Measurements from ENCODE around the gene ALDH2. TPM values are rescaled to one million over a fixed set of nuclear protein-coding genes. Genes with fewer than 3 reads are reported as not detected.
A peak's percentile ranks its signal among the peaks of the same experiment; 100 is the strongest.
"Not testable (repeated sequence)": the region's sequence is repeated elsewhere in the genome, so short reads cannot be mapped to it uniquely, and the experiment has no call there.

The ALDH2 gene
- total RNA-seq, 2 experiments from 2014 or later: 0.27 to 0.35 TPM

- DNase-seq: no peak
- ChIA-PET CTCF (interaction anchor here (1.2 to 1.6 kb wide), 2 partner anchors 13 to 20 kb away, joined by 3 to 6 read pairs; no protein-coding TSS in a partner anchor), POLR2A (no interaction called here)
- H3K27ac Mint-ChIP-seq: no peak overlapping the region
- no peaks in the 10 kb centered on the region for H3K36me3 Mint-ChIP-seq (ENCODE audit: low read depth)
- H3K9me3 Mint-ChIP-seq: no peaks in the 10 kb centered on the region
- peaks cover 37% of the 10 kb centered on the region for H3K27me3 Mint-ChIP-seq
- no peak overlapping the region for H3K4me3 Mint-ChIP-seq
- peaks cover 2% of the 10 kb centered on the region for H3K4me1 Mint-ChIP-seq
Measured at GRCh38 chr12:111826316-111826715, 59.6 kb downstream of the ALDH2 start.

GRCh38 chr12:111826992-111827391, 60.3 kb downstream of the ALDH2 start:
- CTCF ChIA-PET: interaction anchor here (1.2 to 1.6 kb wide), 2 partner anchors 14 to 19 kb away, joined by 3 to 6 read pairs; no protein-coding TSS in a partner anchor
- H3K4me1 Mint-ChIP-seq: peaks cover 2% of the 10 kb centered on the region
- peaks cover 31% of the 10 kb centered on the region for H3K27me3 Mint-ChIP-seq
- H3K9me3 Mint-ChIP-seq: no peaks in the 10 kb centered on the region
- no peaks in the 10 kb centered on the region for H3K36me3 Mint-ChIP-seq (ENCODE audit: low read depth)
- no peak overlapping the region for H3K4me3 Mint-ChIP-seq
- H3K27ac Mint-ChIP-seq: no peak overlapping the region
- POLR2A ChIA-PET: no interaction called here
- DNase-seq: no peak

DNA sequence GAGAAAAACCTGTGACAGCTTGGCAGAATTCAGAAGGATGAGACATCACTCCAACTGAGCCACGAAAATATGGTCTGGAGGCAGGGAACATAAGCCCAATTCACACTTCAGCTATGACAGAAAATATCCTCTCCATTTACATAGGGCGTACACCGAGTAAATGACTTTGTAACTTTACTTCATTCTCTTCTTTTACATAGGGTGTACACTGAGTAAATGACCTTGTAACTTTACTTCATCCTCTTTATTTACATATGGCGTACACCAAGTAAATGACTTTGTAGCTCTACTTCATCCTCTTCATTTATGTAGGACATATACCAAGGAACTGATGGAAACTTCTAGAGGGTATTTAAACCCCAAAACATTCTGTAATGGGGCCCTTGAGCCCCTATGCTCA, 61.2 kb downstream of the ALDH2 start:
- DNase-seq: no peak
- peaks cover 29% of the 10 kb centered on the region for H3K27me3 Mint-ChIP-seq
- CTCF ChIA-PET: interaction anchor here (0.6 to 1.3 kb wide), 2 partner anchors 15 to 60 kb away, joined by 3 to 4 read pairs; no protein-coding TSS in a partner anchor
- H3K4me3 Mint-ChIP-seq: no peak overlapping the region
- no peak overlapping the region for H3K27ac Mint-ChIP-seq
- H3K9me3 Mint-ChIP-seq: no peaks in the 10 kb centered on the region
- POLR2A ChIA-PET: no interaction called here
- peaks cover 2% of the 10 kb centered on the region for H3K4me1 Mint-ChIP-seq
- no peaks in the 10 kb centered on the region for H3K36me3 Mint-ChIP-seq (ENCODE audit: low read depth)

DNA sequence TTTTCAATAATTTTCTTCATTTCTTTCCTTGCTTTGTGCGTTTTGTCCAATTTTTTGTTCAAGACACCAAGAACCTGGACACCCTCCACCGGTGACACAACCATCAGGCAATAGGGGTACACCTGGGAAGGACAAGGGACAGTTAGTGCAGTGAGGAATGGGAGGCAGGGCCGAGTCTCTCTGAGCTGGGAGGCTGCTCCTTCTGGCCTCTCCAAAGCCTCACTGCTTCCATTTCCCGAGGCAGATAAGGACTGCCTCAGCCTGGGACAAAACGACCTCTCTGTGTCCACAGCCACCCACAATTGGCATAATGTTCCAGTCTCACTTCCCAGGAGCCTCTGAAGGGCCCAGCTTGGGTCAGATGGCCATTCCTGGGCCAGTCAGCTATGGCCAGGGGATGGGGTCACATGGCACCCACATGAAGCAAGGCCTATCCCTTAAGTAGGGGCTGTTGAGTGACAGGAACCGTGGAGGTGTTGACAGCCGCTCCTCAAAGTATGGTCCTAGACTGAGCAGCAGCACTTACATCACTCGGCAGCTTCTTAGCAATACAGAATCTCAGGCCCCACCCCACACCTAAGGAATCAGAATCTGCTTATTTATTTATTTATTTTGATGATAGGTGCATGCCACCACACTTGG, 61.7 kb downstream of the ALDH2 start:
- H3K27me3 Mint-ChIP-seq: peaks cover 27% of the 10 kb centered on the region

GRCh38 chr12:111829635-111830034, 62.9 kb downstream of the ALDH2 start:
- H3K9me3 Mint-ChIP-seq; H3K27ac Mint-ChIP-seq; H3K36me3 Mint-ChIP-seq (ENCODE audit: low read depth); CTCF ChIA-PET; H3K4me1 Mint-ChIP-seq; H3K4me3 Mint-ChIP-seq; DNase-seq; POLR2A ChIA-PET: not testable (repeated sequence)
- peaks cover 20% of the 10 kb centered on the region for H3K27me3 Mint-ChIP-seq

More for the DNA sequence above, 61.7 kb downstream of the ALDH2 start:
- Mint-ChIP-seq H3K36me3 (ENCODE audit: low read depth) (no peaks in the 10 kb centered on the region), H3K27ac (no peak overlapping the region), H3K4me3 (no peak overlapping the region), H3K4me1 (peaks cover 2% of the 10 kb centered on the region), H3K9me3 (no peaks in the 10 kb centered on the region)
- POLR2A ChIA-PET: no interaction called here
- DNase-seq: no peak
- CTCF ChIA-PET: interaction anchor here (0.6 to 1.3 kb wide), 2 partner anchors 16 to 60 kb away, joined by 3 to 4 read pairs; no protein-coding TSS in a partner anchor

GRCh38 chr12:111834740-111835386, 68.1 kb downstream of the ALDH2 start:
- H3K9me3 Mint-ChIP-seq, CTCF ChIA-PET, POLR2A ChIA-PET, H3K4me3 Mint-ChIP-seq: not testable (repeated sequence)
- peaks cover 15% of the 10 kb centered on the region for H3K27me3 Mint-ChIP-seq
- peak; percentile 54 for DNase-seq
- H3K36me3 Mint-ChIP-seq (ENCODE audit: low read depth): peaks cover 21% of the 10 kb centered on the region
- H3K4me1 Mint-ChIP-seq: peaks cover 35% of the 10 kb centered on the region
- H3K27ac Mint-ChIP-seq: peak overlapping the region; percentile 84

DNA sequence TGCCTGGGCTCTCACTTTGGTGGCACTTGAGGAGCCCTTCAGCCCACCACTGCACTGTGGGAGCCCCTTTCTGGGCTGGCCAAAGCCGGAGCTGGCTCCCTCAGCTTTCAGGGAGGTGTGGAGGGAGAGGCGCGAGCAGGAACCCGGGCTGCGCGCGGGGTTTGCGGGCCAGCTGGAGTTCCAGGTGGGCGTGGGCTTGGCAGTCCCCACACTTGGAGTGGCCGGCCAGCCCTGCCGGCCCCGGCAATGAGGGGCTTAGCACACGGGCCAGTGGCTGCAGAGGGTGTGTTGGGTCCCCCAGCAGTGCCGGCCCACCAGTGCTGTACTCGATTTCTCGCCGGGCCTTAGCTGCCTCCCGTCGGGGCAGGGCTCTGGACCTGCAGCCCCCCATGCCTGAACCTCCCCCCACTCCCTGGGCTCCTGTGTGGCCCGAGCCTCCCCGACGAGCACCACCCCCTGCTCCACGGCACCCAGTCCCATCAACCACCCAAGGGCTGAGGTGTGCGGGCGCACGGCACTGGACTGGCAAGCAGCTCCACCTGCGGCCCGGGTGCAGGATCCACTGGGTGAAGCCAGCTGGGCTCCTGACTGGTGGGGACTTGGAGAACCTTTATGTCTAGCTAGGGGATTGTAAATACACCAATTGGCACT, 68.9 kb downstream of the ALDH2 start:
- peak overlapping the region; percentile 84 for H3K27ac Mint-ChIP-seq

GRCh38 chr12:111838353-111838752, 71.6 kb downstream of the ALDH2 start:
- Mint-ChIP-seq H3K27ac (no peak overlapping the region), H3K4me3 (no peak overlapping the region), H3K27me3 (peaks cover 2% of the 10 kb centered on the region), H3K9me3 (no peaks in the 10 kb centered on the region), H3K36me3 (ENCODE audit: low read depth) (peaks cover 36% of the 10 kb centered on the region), H3K4me1 (peaks cover 54% of the 10 kb centered on the region)
- no peak for DNase-seq
- POLR2A ChIA-PET: no interaction called here
- CTCF ChIA-PET: no interaction called here

More for the DNA sequence above, 68.9 kb downstream of the ALDH2 start:
- POLR2A ChIA-PET, DNase-seq, CTCF ChIA-PET, H3K9me3 Mint-ChIP-seq, H3K4me3 Mint-ChIP-seq: not testable (repeated sequence)
- H3K36me3 Mint-ChIP-seq (ENCODE audit: low read depth): peaks cover 29% of the 10 kb centered on the region
- peaks cover 15% of the 10 kb centered on the region for H3K27me3 Mint-ChIP-seq
- peaks cover 43% of the 10 kb centered on the region for H3K4me1 Mint-ChIP-seq

GRCh38 chr12:111840807-111841206, 74.1 kb downstream of the ALDH2 start:
- no peaks in the 10 kb centered on the region for H3K27me3 Mint-ChIP-seq
- ChIA-PET POLR2A (no interaction called here), CTCF (interaction anchor here (0.6 to 1.5 kb wide), 2 partner anchors 268 to 555 kb away, joined by 3 read pairs; partner anchors contain the start of gene NAA25)
- no peak for DNase-seq
- no peaks in the 10 kb centered on the region for H3K9me3 Mint-ChIP-seq
- peaks cover 56% of the 10 kb centered on the region for H3K4me1 Mint-ChIP-seq
- H3K4me3 Mint-ChIP-seq: peak overlapping the region; percentile 92
- peak overlapping the region; percentile 97 for H3K27ac Mint-ChIP-seq
- H3K36me3 Mint-ChIP-seq (ENCODE audit: low read depth): peaks cover 36% of the 10 kb centered on the region

DNA sequence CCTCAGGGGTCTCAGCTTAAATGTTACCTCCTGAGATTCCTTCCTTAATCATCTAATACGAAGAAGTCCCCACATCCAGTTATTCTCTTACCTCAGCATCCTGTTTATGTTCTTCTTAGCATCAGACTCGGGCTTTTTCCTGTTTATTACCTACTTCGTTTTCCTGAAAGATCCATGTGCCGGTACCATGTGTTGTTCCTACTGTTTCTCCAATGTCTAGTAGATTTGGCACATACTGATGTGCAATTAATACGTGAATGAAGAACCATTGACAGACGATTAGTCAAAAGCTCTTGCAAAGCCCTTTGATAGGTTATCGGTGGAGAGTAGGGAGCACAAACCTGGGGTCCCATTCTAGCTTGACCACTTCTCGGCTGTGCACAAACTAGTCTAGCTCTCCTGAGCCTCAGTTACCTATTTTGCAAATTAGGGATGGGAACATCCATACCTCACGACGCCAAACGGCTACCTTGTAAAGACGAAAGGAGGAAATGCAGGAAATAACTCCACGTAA, 74.6 kb downstream of the ALDH2 start:
- Mint-ChIP-seq H3K27ac (peak overlapping the region; percentile 97), H3K4me3 (peak overlapping the region; percentile 92), H3K9me3 (no peaks in the 10 kb centered on the region), H3K27me3 (no peaks in the 10 kb centered on the region), H3K36me3 (ENCODE audit: low read depth) (peaks cover 39% of the 10 kb centered on the region), H3K4me1 (peaks cover 55% of the 10 kb centered on the region)
- no peak for DNase-seq
- ChIA-PET POLR2A (interaction anchor here (0.7 kb wide), 1 partner anchor 173 kb away, joined by 3 read pairs; the partner anchor contains the start of gene ERP29), CTCF (interaction anchor here (1.5 to 1.8 kb wide), 2 partner anchors 29 to 554 kb away, joined by 3 to 4 read pairs; no protein-coding TSS in a partner anchor)

DNA sequence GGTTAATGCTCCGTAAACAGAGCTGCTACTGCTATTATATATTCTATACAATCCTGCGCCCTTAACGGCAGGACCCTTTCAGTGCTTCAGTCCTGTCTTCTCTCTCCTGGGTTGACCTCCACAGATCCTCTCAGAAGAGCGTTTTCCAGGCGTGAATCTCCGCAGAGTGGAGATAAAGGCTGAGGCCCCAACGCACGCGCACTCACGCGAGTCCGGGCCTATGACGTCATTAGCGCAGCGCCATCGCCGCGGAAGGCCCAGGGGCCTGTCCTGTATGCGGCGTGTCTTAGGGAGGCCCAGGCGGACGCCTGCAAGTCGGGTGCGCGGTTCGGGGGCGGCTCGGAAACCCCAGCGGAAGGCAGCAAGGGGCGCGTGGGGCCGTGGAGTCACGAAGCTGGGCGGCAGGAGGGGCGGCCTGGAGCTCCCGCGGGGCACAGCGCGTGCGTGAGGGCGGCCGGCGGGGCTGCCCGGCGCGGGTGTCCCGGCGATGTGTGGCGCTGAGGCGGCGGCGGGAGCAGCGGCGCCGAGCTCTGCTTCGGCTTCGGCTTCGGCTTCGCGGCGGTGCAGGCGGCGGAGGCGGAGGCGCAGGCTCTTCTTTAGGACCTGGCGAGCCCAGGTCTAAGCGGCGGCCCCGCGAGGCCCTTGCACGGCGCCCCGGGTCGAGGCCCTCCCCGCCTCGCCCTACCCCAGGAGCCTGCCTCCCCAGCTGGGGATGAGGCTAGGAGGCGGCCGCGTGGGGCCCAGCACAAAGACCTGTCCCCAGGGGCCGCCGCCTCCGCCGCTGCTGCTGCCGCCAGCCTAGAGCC, 75.2 kb downstream of the ALDH2 start, which contains the start of gene MAPKAPK5:
Gene MAPKAPK5, plus strand, starts transcription at position 479 of the 806 bp plus-strand sequence. CDS start 506 bp downstream, outside the sequence.
- H3K36me3 Mint-ChIP-seq (ENCODE audit: low read depth): peaks cover 40% of the 10 kb centered on the region
- POLR2A ChIA-PET: interaction anchor here (0.7 kb wide), 2 partner anchors 172 to 274 kb away, joined by 3 read pairs; partner anchors contain the start of gene ERP29
- peak; percentile 96 for DNase-seq
- peaks cover 51% of the 10 kb centered on the region for H3K4me1 Mint-ChIP-seq
- H3K4me3 Mint-ChIP-seq: peak within 1 kb of the TSS; percentile 92
- peak within 1 kb of the TSS; percentile 99 for H3K27ac Mint-ChIP-seq
- no peaks in the 10 kb centered on the region for H3K9me3 Mint-ChIP-seq
- CTCF ChIA-PET: interaction anchor here (1.5 to 1.8 kb wide), 2 partner anchors 29 to 553 kb away, joined by 3 to 4 read pairs; no protein-coding TSS in a partner anchor
- no peaks in the 10 kb centered on the region for H3K27me3 Mint-ChIP-seq
